NT2/D1 (cell line): ENCODE data around the gene BACH2.

ENCODE experiments used
- SUZ12 ChIP-seq: IDR thresholded peaks from 2 replicates; pipeline ENCODE4 v1.6.1; 2011; ENCODE audit not compliant: insufficient read length, insufficient read depth; ENCODE audit errors: extremely low read depth
- YY1 ChIP-seq: IDR thresholded peaks from 2 replicates; pipeline ENCODE4 v1.6.1; 2011; ENCODE audit not compliant: insufficient read length, insufficient read depth
- ZNF274 ChIP-seq: IDR thresholded peaks from 2 replicates; pipeline ENCODE4 v1.6.1; 2011; ENCODE audit warnings: mild to moderate bottlenecking, low read depth, low read length

GRCh38 chr6:89934685-89935366 lies 361.8 kb downstream of the BACH2 start:
- no peak for TF ChIP-seq ZNF274
- TF ChIP-seq SUZ12: no peak
- TF ChIP-seq YY1: no peak
